H1 (cell line): ENCODE measurements around the gene CEP41. TPM values are rescaled to one million over a fixed set of nuclear protein-coding genes. Genes with fewer than 3 reads are reported as not detected.

Experiments
- CTCF ChIA-PET: fragments of 300-600 bp; sonication (Branson Sonifier 250); formaldehyde crosslinking; loops from one replicate; lab custom pipeline; 2021; ENCODE audit not compliant: partially characterized antibody; lab: Charles Lee
- POLR2A ChIA-PET: fragments of 300-600 bp; sonication (Branson Sonifier 250); formaldehyde crosslinking; loops from one replicate; lab custom pipeline; 2021; ENCODE audit warnings: inconsistent platforms; ENCODE audit not compliant: partially characterized antibody; lab: Charles Lee
- DNase-seq, 2 experiments: peaks; one replicate each; pipeline versions ENCODE4 v3.0.0 to v3.0.0-alpha.2; 2010 to 2022; ENCODE audit warnings: low spot score in 2 of 2, low read depth in 1 of 2, mixed read lengths in 1 of 2
- FAIRE-seq: peaks from 2 replicates; lab custom pipeline; 2011; peaks lifted over from hg19 to GRCh38; lab: Jason Lieb, UNC
- H2AFZ ChIP-seq: 2 replicates; pipeline ENCODE4 v1.8.1; 2012; ENCODE audit warnings: low read length, inconsistent platforms
- H2AK5ac ChIP-seq: 2 replicates; pipeline ENCODE4 v1.6.1; 2013; ENCODE audit warnings: low read depth, low read length
- H2BK120ac ChIP-seq: replicated peaks from 2 replicates; pipeline ENCODE3; 2013; ENCODE audit warnings: low read depth, low read length, inconsistent platforms
- H2BK12ac ChIP-seq: 2 replicates; pipeline ENCODE4 v1.6.1; 2013; ENCODE audit warnings: low read depth, low read length
- H2BK15ac ChIP-seq: 2 replicates; pipeline ENCODE4 v1.6.1; 2013; ENCODE audit warnings: low read length
- H2BK20ac ChIP-seq: 2 replicates; pipeline ENCODE4 v1.6.1; 2013; ENCODE audit warnings: low read length
- H2BK5ac ChIP-seq: 2 replicates; pipeline ENCODE4 v1.6.1; 2013; ENCODE audit warnings: low read depth, low read length
- H3K14ac ChIP-seq: 2 replicates; pipeline ENCODE4 v1.6.1; 2013; ENCODE audit warnings: inconsistent platforms; ENCODE audit not compliant: insufficient read length
- H3K18ac ChIP-seq: 2 replicates; pipeline ENCODE4 v1.6.1; 2013; ENCODE audit warnings: low read length; ENCODE audit errors: extremely low read depth
- H3K23ac ChIP-seq: 2 replicates; pipeline ENCODE4 v1.6.1; 2013; ENCODE audit warnings: inconsistent platforms; ENCODE audit not compliant: insufficient read length
- H3K23me2 ChIP-seq: 2 replicates; pipeline ENCODE4 v1.6.1; 2013; ENCODE audit warnings: low read depth, low read length
- H3K27ac ChIP-seq: 2 replicates; pipeline ENCODE4 v1.6.1; 2011; ENCODE audit warnings: low read depth, low read length, inconsistent platforms
- H3K27me3 ChIP-seq, 4 experiments: replicated peaks in 1 of 4; 1 replicate in 1 of 4; 2 replicates in 3 of 4; pipeline versions ENCODE4 v1.6.1 to v1.8.1; 2011 to 2013; ENCODE audit warnings: low read length in 3 of 4, mild to moderate bottlenecking in 3 of 4, inconsistent platforms in 2 of 4, mixed read lengths in 2 of 4, moderate library complexity in 1 of 4; ENCODE audit not compliant: control insufficient read depth in 3 of 4, insufficient read depth in 3 of 4; ENCODE audit errors: extremely low read depth in 1 of 4
- H3K36me3 ChIP-seq, 4 experiments: 2 replicates each; pipeline versions ENCODE4 v1.6.1 to v1.8.1; 2011 to 2013; ENCODE audit warnings: mild to moderate bottlenecking in 4 of 4, low read length in 3 of 4, moderate library complexity in 2 of 4, control low read depth in 1 of 4, inconsistent platforms in 1 of 4; ENCODE audit not compliant: insufficient read depth in 4 of 4, control insufficient read depth in 2 of 4
- H3K4ac ChIP-seq: replicated peaks from 2 replicates; pipeline ENCODE3; 2013; ENCODE audit warnings: low read length, low read depth, mixed read lengths, inconsistent platforms; ENCODE audit not compliant: insufficient read length
- H3K4me1 ChIP-seq, 4 experiments: replicated peaks in 1 of 4; 1 replicate in 1 of 4; 2 replicates in 3 of 4; pipeline versions ENCODE4 v1.6.1 to v1.8.1; 2011 to 2013; ENCODE audit warnings: low read length in 3 of 4, inconsistent platforms in 2 of 4, mixed read lengths in 1 of 4; ENCODE audit not compliant: insufficient read depth in 4 of 4, control insufficient read depth in 3 of 4
- H3K4me2 ChIP-seq, 2 experiments: 2 replicates each; pipeline versions ENCODE4 v1.6.1 to v1.8.1; 2011 to 2013; ENCODE audit warnings: low read depth in 2 of 2, low read length in 2 of 2, control low read depth in 1 of 2, inconsistent platforms in 1 of 2, mild to moderate bottlenecking in 1 of 2; ENCODE audit not compliant: insufficient read depth in 1 of 2
- H3K4me3 ChIP-seq, 4 experiments: fragments of 200-600, 300-600 bp in 1 of 4; sonication (generic), shearing (Covaris generic), sonication (Bioruptor Twin) in 1 of 4; 2 replicates each; pipeline versions ENCODE4 v1.5.1 to v1.8.1; 2011 to 2016; ENCODE audit warnings: low read length in 4 of 4, low read depth in 3 of 4, control low read depth in 2 of 4, inconsistent platforms in 2 of 4, mild to moderate bottlenecking in 2 of 4, mixed read lengths in 1 of 4, moderate library complexity in 1 of 4; ENCODE audit not compliant: insufficient read depth in 2 of 4; ENCODE audit errors: extremely low read depth in 1 of 4
- H3K56ac ChIP-seq: replicated peaks from 2 replicates; pipeline ENCODE3; 2013; ENCODE audit warnings: low read depth, mild to moderate bottlenecking, mixed read lengths, low read length, inconsistent platforms; ENCODE audit not compliant: insufficient read length
- H3K79me1 ChIP-seq: 2 replicates; pipeline ENCODE4 v1.6.1; 2013; ENCODE audit warnings: low read depth, low read length, control low read depth
- H3K79me2 ChIP-seq, 2 experiments: 2 replicates each; pipeline versions ENCODE4 v1.6.1 to v1.8.1; 2012 to 2013; ENCODE audit warnings: low read length in 2 of 2, mild to moderate bottlenecking in 2 of 2, inconsistent platforms in 1 of 2; ENCODE audit not compliant: insufficient read depth in 2 of 2, control insufficient read depth in 1 of 2
- H3K9ac ChIP-seq, 4 experiments: replicated peaks in 1 of 4; 1 replicate in 1 of 4; 2 replicates in 3 of 4; pipeline versions ENCODE4 v1.6.1 to v1.8.1; 2011 to 2013; ENCODE audit warnings: low read depth in 3 of 4, low read length in 3 of 4, control low read depth in 2 of 4, mild to moderate bottlenecking in 2 of 4, moderate library complexity in 2 of 4, inconsistent platforms in 1 of 4; ENCODE audit errors: extremely low read depth in 1 of 4
- H3K9me3 ChIP-seq, 2 experiments: 2 replicates each; pipeline versions ENCODE4 v1.6.1 to v1.8.1; 2012 to 2013; ENCODE audit warnings: mild to moderate bottlenecking in 2 of 2, moderate library complexity in 2 of 2, control low read depth in 1 of 2, inconsistent platforms in 1 of 2, low read depth in 1 of 2, low read length in 1 of 2, mixed read lengths in 1 of 2; ENCODE audit not compliant: insufficient read depth in 2 of 2
- H4K20me1 ChIP-seq, 2 experiments: replicated peaks in 1 of 2; 2 replicates each; pipeline versions ENCODE3 to v1.8.1; 2011 to 2013; ENCODE audit warnings: inconsistent platforms in 2 of 2, low read length in 2 of 2, mild to moderate bottlenecking in 1 of 2; ENCODE audit not compliant: insufficient read depth in 2 of 2, control insufficient read depth in 1 of 2
- H4K5ac ChIP-seq: 2 replicates; pipeline ENCODE4 v1.6.1; 2013; ENCODE audit warnings: low read length, low read depth, mixed read lengths, inconsistent platforms; ENCODE audit not compliant: insufficient read length
- H4K8ac ChIP-seq: 2 replicates; pipeline ENCODE4 v1.8.0; 2013; ENCODE audit warnings: mild to moderate bottlenecking, moderate library complexity, low read length, inconsistent platforms; ENCODE audit not compliant: insufficient read depth; ENCODE audit errors: extremely low read depth
- H4K91ac ChIP-seq: replicated peaks from 2 replicates; pipeline ENCODE3; 2013; ENCODE audit warnings: low read length, mixed read lengths, inconsistent platforms; ENCODE audit not compliant: insufficient read length
- ASH2L ChIP-seq: fragments of 200-600, 300-600 bp; sonication (generic); IDR thresholded peaks from one replicate; pipeline ENCODE4 v1.7.1; 2017; ENCODE audit warnings: low read length
- BACH1 ChIP-seq: IDR thresholded peaks from 2 replicates; pipeline ENCODE4 v1.6.1; 2012; ENCODE audit warnings: low read length, improper control_type of control experiment
- CREB1 ChIP-seq: IDR thresholded peaks from 2 replicates; pipeline ENCODE4 v1.6.1; 2012; ENCODE audit warnings: inconsistent platforms
- CTBP2 ChIP-seq: IDR thresholded peaks from 2 replicates; pipeline ENCODE4 v1.7.0; 2011; ENCODE audit warnings: borderline replicate concordance, mild to moderate bottlenecking, moderate library complexity, mixed read lengths, low read length; ENCODE audit not compliant: insufficient read depth, insufficient read length
- GTF2F1 ChIP-seq: IDR thresholded peaks from 2 replicates; pipeline ENCODE4 v1.6.1; 2012; ENCODE audit warnings: low read depth, low read length, improper control_type of control experiment, borderline replicate concordance
- JUND ChIP-seq: IDR thresholded peaks from 2 replicates; pipeline ENCODE4 v1.6.1; 2011; ENCODE audit warnings: mild to moderate bottlenecking, improper control_type of control experiment, low read length
- WGBS, 2 experiments: shearing (Covaris generic) in 1 of 2; methylation state at CpG; one replicate each; pipeline versions ENCODE4 v1.1.6 to v1.1.7; 2013 to 2015; ENCODE audit warnings: low lambda C conversion rate in 2 of 2, mixed read lengths in 2 of 2, inconsistent platforms in 1 of 2, low coverage in 1 of 2, missing lambda C conversion rate in 1 of 2; ENCODE audit not compliant: insufficient replicate concordance in 2 of 2, insufficient coverage in 1 of 2, insufficient read length in 1 of 2; ENCODE audit errors: extremely low coverage in 1 of 2, missing lambda C conversion rate in 1 of 2; 5-methylcytosine and 5-hydroxymethylcytosine counted together
- polyA plus RNA-seq, 7 experiments: library from polyadenylated mRNA; depleted of rRNA in 3 of 7; stranded (reverse) in 5 of 7; unstranded in 2 of 7; fragments of >200 nt in 5 of 7; fragments of 200-250 nt in 2 of 7; gene quantifications; 1 replicate in 5 of 7; 2 replicates in 1 of 7; 4 replicates in 1 of 7; pipeline versions ENCODE4 v1.2.1 to v1.2.3, GENCODE V29; 2011 to 2013; ENCODE audit warnings: missing spikeins in 2 of 7, mixed read lengths in 2 of 7
- total RNA-seq: library from RNA; stranded (reverse); fragmentation: NEBNext Ultra II Directional; extraction: Animal tissue kit (Norgen Biotek cat#: 25700); gene quantifications from 2 replicates; pipeline ENCODE4 v1.2.1, GENCODE V29; 2021

The CEP41 gene
- total and polyA plus RNA-seq, 2 of the 8 experiments (the other 6 are each of a cell fraction or from before 2014, with no cell fraction given) = 9.3 to 12.8 TPM

GRCh38 chr7:130475776-130476175 is 35.0 kb upstream of the CEP41 start:
- H3K79me1 ChIP-seq = no peaks in the 10 kb centered on the region
- no peak overlapping the region for H2BK12ac ChIP-seq
- H2AK5ac ChIP-seq = no peak overlapping the region
- ChIA-PET POLR2A (interaction anchor here (0.7 to 1.6 kb wide), 2 partner anchors 11 to 34 kb away, joined by 3 to 5 read pairs; no protein-coding TSS in a partner anchor), CTCF (interaction anchor here (1.3 to 3.7 kb wide), 4 partner anchors 12 to 233 kb away, joined by 3 to 19 read pairs (median 4); no protein-coding TSS in a partner anchor)
- no peak overlapping the region for H3K4ac ChIP-seq
- H3K4me3 ChIP-seq = no peak overlapping the region
- FAIRE-seq = no peak
- no peaks in the 10 kb centered on the region for H3K36me3 ChIP-seq
- no peaks in the 10 kb centered on the region; the same call in 1 of the 2 replicates for H3K23me2 ChIP-seq
- TF ChIP-seq CTBP2 = no peak
- TF ChIP-seq JUND = no peak
- TF ChIP-seq BACH1 = no peak
- no peak for TF ChIP-seq CREB1
- no peak for TF ChIP-seq ASH2L
- no peak for TF ChIP-seq GTF2F1
- no peak overlapping the region for H4K5ac ChIP-seq
- H3K23ac ChIP-seq = no peak overlapping the region
- H3K56ac ChIP-seq = no peak overlapping the region
- no peak overlapping the region for H4K91ac ChIP-seq
- H2AFZ ChIP-seq = peak overlapping the region; percentile 70; the same call in 1 of the 2 replicates
- no peak overlapping the region for H4K8ac ChIP-seq
- no peaks in the 10 kb centered on the region for H4K20me1 ChIP-seq
- WGBS, 2 experiments = 71% methylated on average over 7 of the region's 7 CpGs; no CpG with 5 or more reads in 1 of the 2 experiments
- H2BK5ac ChIP-seq = no peak overlapping the region
- no peak overlapping the region for H3K9ac ChIP-seq
- no peak overlapping the region for H3K14ac ChIP-seq
- H2BK20ac ChIP-seq = no peak overlapping the region
- no peak overlapping the region for H3K4me2 ChIP-seq
- H3K79me2 ChIP-seq = no peaks in the 10 kb centered on the region
- H2BK120ac ChIP-seq = no peak overlapping the region
- H3K18ac ChIP-seq = no peak overlapping the region
- no peak for DNase-seq
- no peaks in the 10 kb centered on the region for H3K9me3 ChIP-seq
- no peaks in the 10 kb centered on the region for H3K27me3 ChIP-seq
- no peak overlapping the region for H2BK15ac ChIP-seq
- H3K4me1 ChIP-seq = peaks cover 0 to 3% (median 0%) of the 10 kb centered on the region in 4 experiments; a peak in 2 of 7 replicates
- no peak overlapping the region for H3K27ac ChIP-seq
